ENCODE results near the gene CTDP1. TPM values are rescaled to one million over a fixed set of nuclear protein-coding genes. Genes with fewer than 3 reads are reported as not detected.

Gene CTDP1
- total RNA-seq, 1 experiment from 2014 or later, result 31.7 TPM

DNA sequence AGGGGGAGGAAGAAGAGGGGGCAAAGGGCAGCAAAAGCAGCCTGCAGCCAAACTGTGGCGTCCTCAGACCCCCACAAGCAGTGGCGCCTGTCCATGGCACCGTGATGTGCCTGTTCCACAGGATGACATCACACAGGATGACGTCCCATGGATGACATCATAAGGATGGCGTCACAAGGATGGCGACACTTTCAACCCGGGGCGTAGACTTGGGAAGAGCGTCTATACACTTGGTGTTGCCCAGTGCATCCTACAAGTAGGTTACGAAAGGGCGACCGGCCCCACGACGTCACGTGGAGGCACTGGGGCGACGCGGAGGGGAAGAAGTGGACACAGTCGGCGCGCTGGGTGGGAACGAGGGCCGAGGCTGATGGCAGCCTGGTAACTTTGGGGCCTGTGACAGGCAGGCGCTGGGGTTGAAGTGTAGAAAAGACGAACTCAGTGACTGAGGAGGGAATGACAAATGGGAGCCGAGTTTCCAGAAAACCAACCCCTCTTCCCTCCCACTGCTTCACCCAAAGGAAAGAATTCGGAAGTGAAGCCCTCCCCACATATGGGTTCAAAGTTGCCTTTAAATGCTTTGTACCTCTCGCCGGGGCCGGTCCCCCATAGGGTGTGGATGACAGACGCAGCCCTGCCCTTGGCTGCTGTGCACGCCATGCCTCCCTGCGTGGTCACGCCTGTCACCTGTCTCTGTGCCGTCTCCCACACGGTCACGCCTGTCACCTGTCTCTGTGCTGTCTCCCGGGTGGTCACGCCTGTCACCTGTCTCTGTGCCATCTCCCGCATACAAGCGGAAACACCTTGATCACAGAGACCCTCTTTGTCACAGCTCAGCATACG, 104.7 kb downstream of the CTDP1 start:
- no peak overlapping the region for H3K4me2 ChIP-seq (ENCODE audit: low read length)
- TF ChIP-seq, protein P1, sequence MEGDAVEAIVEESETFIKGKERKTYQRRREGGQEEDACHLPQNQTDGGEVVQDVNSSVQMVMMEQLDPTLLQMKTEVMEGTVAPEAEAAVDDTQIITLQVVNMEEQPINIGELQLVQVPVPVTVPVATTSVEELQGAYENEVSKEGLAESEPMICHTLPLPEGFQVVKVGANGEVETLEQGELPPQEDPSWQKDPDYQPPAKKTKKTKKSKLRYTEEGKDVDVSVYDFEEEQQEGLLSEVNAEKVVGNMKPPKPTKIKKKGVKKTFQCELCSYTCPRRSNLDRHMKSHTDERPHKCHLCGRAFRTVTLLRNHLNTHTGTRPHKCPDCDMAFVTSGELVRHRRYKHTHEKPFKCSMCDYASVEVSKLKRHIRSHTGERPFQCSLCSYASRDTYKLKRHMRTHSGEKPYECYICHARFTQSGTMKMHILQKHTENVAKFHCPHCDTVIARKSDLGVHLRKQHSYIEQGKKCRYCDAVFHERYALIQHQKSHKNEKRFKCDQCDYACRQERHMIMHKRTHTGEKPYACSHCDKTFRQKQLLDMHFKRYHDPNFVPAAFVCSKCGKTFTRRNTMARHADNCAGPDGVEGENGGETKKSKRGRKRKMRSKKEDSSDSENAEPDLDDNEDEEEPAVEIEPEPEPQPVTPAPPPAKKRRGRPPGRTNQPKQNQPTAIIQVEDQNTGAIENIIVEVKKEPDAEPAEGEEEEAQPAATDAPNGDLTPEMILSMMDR (conservative IDR thresholded peaks at IDR 0.05; ENCODE audit: low read depth, low read length), result no peak
- TF ChIP-seq EZH2phosphoT487 (IDR thresholded peaks at IDR 0.05; ENCODE audit: borderline replicate concordance, low read length) (no peak), EZH2 (IDR thresholded peaks at IDR 0.05; ENCODE audit: low read length, unreplicated experiment) (no peak)
- POLR2A ChIA-PET (ENCODE audit: unreplicated experiment), result no interaction called here
- no peak overlapping the region for H3K4me3 ChIP-seq (ENCODE audit: low read length)
- H3K27ac ChIP-seq (ENCODE audit: low read length), result no peak overlapping the region
- H3K9me3 ChIP-seq (ENCODE audit: low read length), result no peaks in the 10 kb centered on the region
- peaks cover 9% of the 10 kb centered on the region for H3K27me3 ChIP-seq (ENCODE audit: low read length)
- BruUV-seq (replicated peaks), result no TSS peak
- no peak overlapping the region for H2AFZ ChIP-seq (ENCODE audit: low read length)
- CTCF ChIA-PET, result no interaction called here
- ATAC-seq, result no peak
- DNase-seq, result no peak
- intact Hi-C loops (cut with micrococcal nuclease), result no loop called here
- H4K20me1 ChIP-seq (ENCODE audit: low read length), result no peaks in the 10 kb centered on the region
- H3K36me3 ChIP-seq (ENCODE audit: low read depth, low read length), result no peaks in the 10 kb centered on the region
- no peaks in the 10 kb centered on the region for H3K9me2 ChIP-seq (replicated peaks; ENCODE audit: low read length)
- no peaks in the 10 kb centered on the region for H3F3A ChIP-seq (ENCODE audit: low read length, unreplicated experiment)
- no peaks in the 10 kb centered on the region for H3K4me1 ChIP-seq (ENCODE audit: insufficient read depth, low read length)
- no peak overlapping the region for H3K9ac ChIP-seq (ENCODE audit: low read length)
- H3K79me2 ChIP-seq (ENCODE audit: low read length), result no peaks in the 10 kb centered on the region

DNA sequence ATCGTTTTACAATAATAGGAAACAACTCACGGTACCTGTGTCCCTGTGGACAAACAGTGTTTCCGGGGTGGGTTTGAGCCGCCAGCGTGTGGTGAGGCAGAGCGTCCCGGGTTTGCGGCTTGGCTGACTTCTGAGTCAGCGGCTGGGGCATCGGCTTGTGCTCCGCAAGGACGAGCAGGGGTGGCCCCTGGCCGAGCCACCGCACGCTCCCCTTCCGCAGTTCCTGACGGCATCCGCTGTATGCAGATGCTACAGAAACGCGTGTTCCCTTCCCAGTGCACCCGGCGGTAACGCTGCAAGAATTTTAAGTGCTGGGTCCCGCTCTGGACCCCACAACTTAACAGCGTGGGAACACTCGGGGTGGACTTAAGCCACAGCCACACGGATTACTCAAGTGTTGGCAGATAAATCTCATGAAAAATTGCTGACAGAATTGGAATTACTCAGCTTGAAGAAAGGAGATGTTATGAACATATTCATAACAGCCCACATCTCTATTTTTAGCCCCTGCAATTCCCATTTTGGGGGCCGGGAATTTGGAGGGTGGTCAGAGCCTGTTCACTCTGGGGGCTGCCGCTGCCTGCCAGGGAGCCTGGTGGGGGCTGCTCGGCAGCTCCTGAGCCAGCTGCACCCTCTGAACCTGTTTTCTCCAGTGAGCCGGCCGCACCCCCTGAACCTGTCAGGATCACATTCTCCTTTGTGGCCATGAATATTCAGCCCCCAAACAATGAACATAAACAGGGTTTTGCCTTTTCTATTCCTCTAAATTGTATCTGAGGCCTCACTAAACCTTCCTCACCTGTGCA, 105.6 kb downstream of the CTDP1 start:
- no TSS peak for BruUV-seq (replicated peaks)
- Histone ChIP-seq H3K4me2 (ENCODE audit: low read length) (no peak overlapping the region), H3K9ac (ENCODE audit: low read length) (no peak overlapping the region), H3K27me3 (ENCODE audit: low read length) (peaks cover 9% of the 10 kb centered on the region), H3K9me2 (replicated peaks; ENCODE audit: low read length) (no peaks in the 10 kb centered on the region), H3K36me3 (ENCODE audit: low read depth, low read length) (no peaks in the 10 kb centered on the region), H3K27ac (ENCODE audit: low read length) (no peak overlapping the region), H3K9me3 (ENCODE audit: low read length) (no peaks in the 10 kb centered on the region), H4K20me1 (ENCODE audit: low read length) (no peaks in the 10 kb centered on the region), H3K4me3 (ENCODE audit: low read length) (no peak overlapping the region), H3K4me1 (ENCODE audit: insufficient read depth, low read length) (no peaks in the 10 kb centered on the region), H3F3A (ENCODE audit: low read length, unreplicated experiment) (no peaks in the 10 kb centered on the region), H3K79me2 (ENCODE audit: low read length) (no peaks in the 10 kb centered on the region), H2AFZ (ENCODE audit: low read length) (no peak overlapping the region)
- intact Hi-C loops (cut with micrococcal nuclease), result no loop called here
- ChIA-PET POLR2A (ENCODE audit: unreplicated experiment) (no interaction called here), CTCF (no interaction called here)
- DNase-seq (no peak), ATAC-seq (no peak)
- TF ChIP-seq EZH2phosphoT487 (IDR thresholded peaks at IDR 0.05; ENCODE audit: borderline replicate concordance, low read length) (no peak), EZH2 (IDR thresholded peaks at IDR 0.05; ENCODE audit: low read length, unreplicated experiment) (no peak)
- TF ChIP-seq, protein P1 (conservative IDR thresholded peaks at IDR 0.05; ENCODE audit: low read depth, low read length), result no peak
